KBM-7 (cell line): ENCODE measurements around the gene ABCE1.

Experiments used
- DNase-seq: peaks from one replicate; pipeline ENCODE4 v3.0.0-alpha.2; 2015
- in situ Hi-C: fragments of 300-500 bp; cut with MboI; formaldehyde crosslinking; loops from 2 replicates; pipeline ENCODE4 v1.14.3; 2020; ENCODE audit warnings: low sequenced_read_pairs, low pct_unique_long_range_greater_than_20kb, mixed read lengths

Gene ABCE1

GRCh38 chr4:145167887-145168286 is 69.8 kb downstream of the ABCE1 start:
- no peak for DNase-seq
- in situ Hi-C loops = no loop called here

GRCh38 chr4:145168581-145169187 is 70.6 kb downstream of the ABCE1 start:
- DNase-seq = no peak
- in situ Hi-C loops = no loop called here

GRCh38 chr4:145170223-145170622 is 72.1 kb downstream of the ABCE1 start:
- DNase-seq = no peak
- in situ Hi-C loops = no loop called here

GRCh38 chr4:145171911-145172310 is 73.8 kb downstream of the ABCE1 start:
- no peak for DNase-seq
- in situ Hi-C loops = no loop called here

- in situ Hi-C loops = no loop called here
- DNase-seq = no peak
Measured at GRCh38 chr4:145176641-145177432, 78.7 kb downstream of the ABCE1 start.

GRCh38 chr4:145177511-145177905 is 79.4 kb downstream of the ABCE1 start:
- in situ Hi-C loops = no loop called here
- DNase-seq = no peak

- peak; percentile 77 for DNase-seq
- in situ Hi-C loops = no loop called here
Measured at GRCh38 chr4:145177906-145178538, 79.9 kb downstream of the ABCE1 start.

GRCh38 chr4:145178740-145179280 is 80.7 kb downstream of the ABCE1 start:
- in situ Hi-C loops = no loop called here
- DNase-seq = no peak
